HepG2 (cell line): ENCODE data around the gene VPS26B. TPM values are rescaled to one million over a fixed set of nuclear protein-coding genes. Genes with fewer than 3 reads are reported as not detected.
A peak's percentile ranks its signal among the peaks of the same experiment; 100 is the strongest.

ENCODE experiments used
- ATAC-seq: fragments of 200-7000 bp; cut with Tn5 transposase; 3 replicates; pipeline ENCODE4 v1.9.1; 2020; ENCODE audit warnings: mild to moderate bottlenecking, moderate library complexity
- BruUV-seq: library from RNA; stranded (reverse); fragments of 400-500 nt; replicated peaks from 2 replicates; lab custom pipeline; 2021; lab: Mats Ljungman, UMichigan
- CTCF ChIA-PET: fragments of 300-600 bp; formaldehyde crosslinking; extraction: SDS; loops from one replicate; lab custom pipeline; 2021; ENCODE audit warnings: low total read pairs, inconsistent platforms, low intra/inter-chr PET ratio; lab: Yijun Ruan, JAX
- POLR2A ChIA-PET: fragments of 350-600 bp; sonication (Branson Sonifier 250); formaldehyde crosslinking; loops from one replicate; lab custom pipeline; 2020; ENCODE audit warnings: antibody characterized with exemption, inconsistent platforms; lab: Yijun Ruan, JAX
- DNase-seq: peaks from one replicate; pipeline ENCODE4 v3.0.0-alpha.2; 2015; ENCODE audit warnings: low spot score
- FAIRE-seq: peaks from 3 replicates; lab custom pipeline; 2011; peaks lifted over from hg19 to GRCh38; lab: Jason Lieb, UNC
- H2AFZ ChIP-seq: one replicate; pipeline ENCODE4 v1.6.1; 2011; ENCODE audit warnings: low read length, inconsistent platforms
- H3K27ac ChIP-seq: fragments of 300-600 bp; 3 replicates; pipeline ENCODE4 v1.8.0; 2011; ENCODE audit warnings: mixed run types, mild to moderate bottlenecking, mixed read lengths, low read length, inconsistent platforms; ENCODE audit not compliant: insufficient read depth; ENCODE audit errors: extremely low read length
- H3K27me3 ChIP-seq, 2 experiments: fragments of 200-600 bp in 1 of 2; 2 replicates in 1 of 2; 3 replicates in 1 of 2; pipeline versions ENCODE4 v1.6.0 to v1.8.0; 2011; ENCODE audit warnings: low read length in 2 of 2, mild to moderate bottlenecking in 2 of 2, moderate library complexity in 2 of 2, inconsistent platforms in 1 of 2; ENCODE audit not compliant: insufficient read depth in 2 of 2, control insufficient read depth in 1 of 2
- H3K36me3 ChIP-seq, 2 experiments: fragments of 200-600 bp in 1 of 2; replicated peaks in 1 of 2; 2 replicates in 1 of 2; 3 replicates in 1 of 2; pipeline versions ENCODE4 v1.5.1 to v1.8.0; 2011; ENCODE audit warnings: low read length in 2 of 2, inconsistent platforms in 1 of 2; ENCODE audit not compliant: insufficient read depth in 2 of 2, control insufficient read depth in 1 of 2
- H3K4me1 ChIP-seq: 2 replicates; pipeline ENCODE4 v1.5.1; 2012; ENCODE audit warnings: low read length, inconsistent platforms; ENCODE audit not compliant: insufficient read depth
- H3K4me2 ChIP-seq: 2 replicates; pipeline ENCODE4 v1.6.0; 2011; ENCODE audit warnings: low read depth, low read length, inconsistent platforms
- H3K4me3 ChIP-seq, 3 experiments: fragments of 200-600 bp in 1 of 3; sonication (generic), shearing (Covaris generic) in 1 of 3; replicated peaks in 1 of 3; 2 replicates each; pipeline ENCODE4 v1.5.1; 2011 to 2016; ENCODE audit warnings: low read length in 3 of 3, inconsistent platforms in 2 of 3, low read depth in 2 of 3, mild to moderate bottlenecking in 2 of 3, control low read depth in 1 of 3, mixed read lengths in 1 of 3; ENCODE audit not compliant: insufficient read depth in 1 of 3
- H3K79me2 ChIP-seq: one replicate; pipeline ENCODE4 v1.6.1; 2011; ENCODE audit warnings: low read length, inconsistent platforms; ENCODE audit not compliant: insufficient read depth
- H3K9ac ChIP-seq: 2 replicates; pipeline ENCODE4 v1.6.0; 2011; ENCODE audit warnings: mild to moderate bottlenecking, low read depth, low read length, inconsistent platforms; ENCODE audit not compliant: insufficient read depth
- H3K9me3 ChIP-seq: 2 replicates; pipeline ENCODE4 v1.5.1; 2012; ENCODE audit warnings: mild to moderate bottlenecking, low read length
- H4K20me1 ChIP-seq: 2 replicates; pipeline ENCODE4 v1.6.0; 2011; ENCODE audit warnings: inconsistent platforms, mild to moderate bottlenecking, low read length, moderate library complexity; ENCODE audit not compliant: insufficient read depth
- HES4 ChIP-seq: sonication (generic); formaldehyde crosslinking; IDR thresholded peaks from 2 replicates; pipeline ENCODE4 v1.9.0; 2021; ENCODE audit warnings: mild to moderate bottlenecking, missing genetic modification reagents, borderline replicate concordance
- MIER3 ChIP-seq: IDR thresholded peaks from 2 replicates; pipeline ENCODE4 v1.6.1; 2016; ENCODE audit warnings: missing compliant biosample characterization, borderline replicate concordance
- NONO ChIP-seq, 2 experiments: fragments of 450-650 bp in 1 of 2; sonication (generic) in 1 of 2; formaldehyde crosslinking in 1 of 2; IDR thresholded peaks in 1 of 2; conservative IDR thresholded peaks in 1 of 2; 2 replicates each; pipeline versions ENCODE4 v1.6.1 to v1.8.0; 2017 to 2022; ENCODE audit warnings: mild to moderate bottlenecking in 1 of 2, missing genetic modification reagents in 1 of 2, moderate library complexity in 1 of 2
- PRPF4 ChIP-seq: fragments of 200-400 bp; formaldehyde crosslinking; IDR thresholded peaks from 2 replicates; pipeline ENCODE4 v1.6.1; 2016; ENCODE audit warnings: low read length, low read depth; ENCODE audit not compliant: poor library complexity, severe bottlenecking
- RAD21 ChIP-seq: fragments of 450-650 bp; formaldehyde crosslinking; IDR thresholded peaks from 2 replicates; pipeline ENCODE4 v1.5.0; 2020; ENCODE audit warnings: mild to moderate bottlenecking
- RELA ChIP-seq: sonication (generic); formaldehyde crosslinking; IDR thresholded peaks from 2 replicates; pipeline ENCODE4 v1.4.0; 2020; ENCODE audit warnings: missing genetic modification reagents
- SMAD1 ChIP-seq: sonication (generic); formaldehyde crosslinking; IDR thresholded peaks from 2 replicates; pipeline ENCODE4 v1.4.0; 2020; ENCODE audit warnings: missing genetic modification reagents, low read depth, mild to moderate bottlenecking, borderline replicate concordance
- ZIK1 ChIP-seq: sonication (generic); formaldehyde crosslinking; IDR thresholded peaks from 2 replicates; pipeline ENCODE4 v1.5.0; 2020; ENCODE audit warnings: mild to moderate bottlenecking, low read depth, missing genetic modification reagents, borderline replicate concordance
- ZNF670 ChIP-seq: sonication (generic); formaldehyde crosslinking; IDR thresholded peaks from 2 replicates; pipeline ENCODE4 v1.8.0; 2022; ENCODE audit warnings: mild to moderate bottlenecking, missing genetic modification reagents, borderline replicate concordance
- WGBS: methylation state at CpG from one replicate; pipeline ENCODE4 v1.1.6; 2017; ENCODE audit warnings: low lambda C conversion rate; 5-methylcytosine and 5-hydroxymethylcytosine counted together
- in situ Hi-C: cut with HindIII; loops from 2 replicates; pipeline ENCODE4 v1.10.0; 2017; ENCODE audit warnings: low pct_unique_long_range_greater_than_20kb; ENCODE audit not compliant: extremely low pct_ligation_motif_present
- intact Hi-C: fragments of 100-400 bp; cut with micrococcal nuclease; formaldehyde crosslinking; loops from one replicate; pipeline ENCODE4 v1.10.0; 2022; ENCODE audit not compliant: unreplicated experiment
- polyA plus RNA-seq, 8 experiments: library from polyadenylated mRNA; depleted of rRNA in 3 of 8; stranded (reverse) in 7 of 8; unstranded in 1 of 8; fragments of >200 nt; fragmentation: Illumina TruSeq in 4 of 8; extraction: Trizol in 4 of 8; gene quantifications; 2 replicates each; pipeline versions ENCODE4 v1.2.1 to v1.2.3, GENCODE V29; 2011 to 2016; ENCODE audit warnings: low read depth in 4 of 8, missing spikeins in 1 of 8, mixed read lengths in 1 of 8; ENCODE audit not compliant: insufficient read depth in 1 of 8
- total RNA-seq, 5 experiments: library from RNA; depleted of rRNA; stranded (reverse); fragments of >200 nt; fragmentation: Illumina TruSeq; extraction: Trizol; gene quantifications; 2 replicates each; pipeline ENCODE4 v1.2.3, GENCODE V29; 2016; ENCODE audit warnings: low read depth in 1 of 5
- TF ChIP-seq, protein P1 (sequence below): sonication (generic); formaldehyde crosslinking; IDR thresholded peaks from 2 replicates; pipeline ENCODE4 v1.4.0; 2020; ENCODE audit warnings: mild to moderate bottlenecking, missing genetic modification reagents
- TF ChIP-seq, protein P2 (sequence below): sonication (generic); formaldehyde crosslinking; IDR thresholded peaks from 2 replicates; pipeline ENCODE4 v1.5.0; 2020; ENCODE audit warnings: mild to moderate bottlenecking, missing genetic modification reagents
- TF ChIP-seq, protein P3 (sequence below): sonication (generic); formaldehyde crosslinking; IDR thresholded peaks from 2 replicates; pipeline ENCODE4 v1.8.1; 2023; ENCODE audit warnings: mild to moderate bottlenecking, missing genetic modification reagents

Gene VPS26B
- total and polyA plus RNA-seq, 2 of the 13 experiments (the other 11 are each of a cell fraction or from before 2014, with no cell fraction given) = 20.2 to 23.2 TPM

DNA sequence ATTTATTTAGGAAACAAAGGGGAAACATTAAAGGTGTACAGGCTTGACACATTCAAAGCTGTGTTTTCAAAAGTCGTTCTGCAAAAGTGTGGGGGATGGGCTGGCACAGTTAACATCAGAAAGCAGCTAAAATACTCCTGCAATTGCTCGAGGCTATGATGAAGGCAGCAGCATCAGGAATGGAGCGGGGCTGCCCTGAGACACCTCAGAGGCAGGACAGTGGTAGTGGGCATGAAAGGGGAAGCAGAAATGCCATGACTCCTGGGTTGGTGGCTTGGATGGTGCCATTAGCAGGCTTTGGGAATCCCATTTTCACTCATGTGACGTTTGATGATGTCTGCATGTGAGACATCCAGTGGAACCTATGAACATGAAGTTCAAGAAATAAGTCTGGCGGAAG lies 1.4 kb upstream of the VPS26B start:
- H3K4me1 ChIP-seq = peaks cover 43% of the 10 kb centered on the region
- TSS peak; percentile 57 for BruUV-seq
- peak overlapping the region; percentile 90 for H3K9ac ChIP-seq
- TF ChIP-seq HES4 (no peak), ZIK1 (CRISPR knock-in tag) (0 out of 2 replicates have a peak, but pooled peaks have one; percentile 2), RELA (no peak), NONO (IDR thresholded peaks at IDR 0.05) (no peak), NONO (CRISPR knock-in tag; conservative IDR thresholded peaks at IDR 0.05) (no peak), PRPF4 (peak; percentile 42)
- peak overlapping the region; percentile 75 to 95 (median 92) for H3K4me3 ChIP-seq
- H3K27me3 ChIP-seq = no peaks in the 10 kb centered on the region
- intact Hi-C loops (no loop called here), in situ Hi-C loops (no loop called here)
- no peak overlapping the region for H2AFZ ChIP-seq
- FAIRE-seq (no peak), DNase-seq (no peak), ATAC-seq (no peak)
- WGBS = 8% methylated on average over 5 of the region's 5 CpGs
- no peaks in the 10 kb centered on the region for H3K9me3 ChIP-seq
- H3K36me3 ChIP-seq = peaks cover 5 to 22% of the 10 kb centered on the region in 2 experiments
- H3K79me2 ChIP-seq = peaks cover 35% of the 10 kb centered on the region
- ChIA-PET POLR2A (interaction anchor here (1.0 to 3.2 kb wide), 7 partner anchors 10 to 31 kb away, joined by 3 to 24 read pairs (median 12); partner anchors contain the start of genes ACAD8 and THYN1), CTCF (no interaction called here)
- no peaks in the 10 kb centered on the region for H4K20me1 ChIP-seq
- H3K27ac ChIP-seq = peak overlapping the region; percentile 93
- H3K4me2 ChIP-seq = peak overlapping the region; percentile 97

DNA sequence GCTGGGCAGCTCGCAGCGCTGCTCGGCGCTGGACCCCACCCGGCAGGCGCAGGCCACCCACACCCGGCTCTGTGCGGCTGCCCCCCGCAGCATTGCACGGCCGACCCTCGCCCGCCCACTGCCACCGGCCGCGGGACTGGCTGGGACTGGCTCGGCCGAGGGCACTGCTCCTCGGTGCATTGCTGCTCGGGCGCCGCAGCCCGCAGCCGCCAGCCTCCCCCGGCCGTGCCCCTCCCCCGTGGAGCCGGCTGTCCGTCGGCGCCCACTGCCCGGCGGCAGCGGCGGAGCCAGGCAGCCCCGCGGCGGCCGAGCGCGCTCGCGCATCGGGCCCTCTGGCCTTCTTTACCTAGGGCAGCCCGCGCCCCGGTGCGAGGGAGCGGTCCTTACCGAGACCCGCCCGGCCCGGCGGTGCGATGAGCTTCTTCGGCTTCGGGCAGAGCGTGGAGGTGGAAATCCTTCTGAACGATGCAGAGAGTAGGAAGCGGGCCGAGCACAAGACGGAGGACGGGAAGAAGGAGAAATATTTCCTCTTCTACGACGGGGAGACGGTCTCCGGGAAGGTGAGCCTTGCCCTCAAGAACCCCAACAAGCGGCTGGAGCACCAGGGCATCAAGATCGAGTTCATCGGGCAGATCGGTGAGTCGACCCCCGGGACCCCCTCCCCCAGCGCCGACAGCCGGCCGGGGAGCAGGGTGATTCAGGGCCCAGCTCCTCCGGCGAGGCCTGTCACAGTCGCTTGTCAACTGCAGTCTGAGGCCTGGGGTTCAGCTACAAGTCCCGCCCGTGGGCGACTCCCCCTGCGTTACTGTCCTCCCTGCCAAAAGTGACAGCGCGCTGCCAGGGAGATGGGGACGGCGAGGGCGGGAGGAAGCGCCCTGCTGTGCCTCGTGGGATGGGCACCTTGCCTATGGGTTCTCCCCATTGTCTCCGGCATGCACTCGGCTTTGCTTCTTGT lies 516 bp downstream of the VPS26B start:
- Histone ChIP-seq H3K36me3 (peaks cover 2 to 8% of the 10 kb centered on the region in 2 experiments; a peak in 1 of 5 replicates), H3K9me3 (no peaks in the 10 kb centered on the region), H3K27me3 (no peaks in the 10 kb centered on the region), H3K79me2 (peaks cover 45% of the 10 kb centered on the region), H3K4me3 (peak overlapping the region; percentile 69 to 95 (median 92)), H2AFZ (peak overlapping the region; percentile 66), H3K9ac (peak overlapping the region; percentile 84), H3K4me2 (peak overlapping the region; percentile 97), H3K4me1 (peaks cover 43% of the 10 kb centered on the region), H4K20me1 (no peaks in the 10 kb centered on the region), H3K27ac (peak overlapping the region; percentile 93)
- peak; percentile 14 for DNase-seq
- ChIA-PET CTCF (no interaction called here), POLR2A (interaction anchor here (0.7 to 3.2 kb wide), 14 partner anchors 8 to 107 kb away, joined by 3 to 24 read pairs (median 4); partner anchors contain the start of genes ACAD8, GLB1L2 and THYN1)
- peak; percentile 72 for ATAC-seq
- FAIRE-seq = no peak
- BruUV-seq = no TSS peak
- intact Hi-C loops (loop anchor here (1.0 to 2.0 kb wide), 3 partner anchors 18 to 28 kb away; partner anchors contain the start of genes ACAD8 and THYN1), in situ Hi-C loops (no loop called here)
- 3% methylated on average over 8 of the region's 93 CpGs for WGBS
- TF ChIP-seq MIER3 (no peak), ZNF670 (CRISPR knock-in tag) (peak; percentile 60; the same call in 1 of the 2 replicates), SMAD1 (CRISPR knock-in tag) (0 out of 2 replicates have a peak, but pooled peaks have one; percentile 44), RAD21 (CRISPR knock-in tag) (peak; percentile 53)
- TF ChIP-seq, protein P1, sequence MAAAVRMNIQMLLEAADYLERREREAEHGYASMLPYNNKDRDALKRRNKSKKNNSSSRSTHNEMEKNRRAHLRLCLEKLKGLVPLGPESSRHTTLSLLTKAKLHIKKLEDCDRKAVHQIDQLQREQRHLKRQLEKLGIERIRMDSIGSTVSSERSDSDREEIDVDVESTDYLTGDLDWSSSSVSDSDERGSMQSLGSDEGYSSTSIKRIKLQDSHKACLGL (CRISPR knock-in tag) = peak; percentile 46
- TF ChIP-seq, protein P2, sequence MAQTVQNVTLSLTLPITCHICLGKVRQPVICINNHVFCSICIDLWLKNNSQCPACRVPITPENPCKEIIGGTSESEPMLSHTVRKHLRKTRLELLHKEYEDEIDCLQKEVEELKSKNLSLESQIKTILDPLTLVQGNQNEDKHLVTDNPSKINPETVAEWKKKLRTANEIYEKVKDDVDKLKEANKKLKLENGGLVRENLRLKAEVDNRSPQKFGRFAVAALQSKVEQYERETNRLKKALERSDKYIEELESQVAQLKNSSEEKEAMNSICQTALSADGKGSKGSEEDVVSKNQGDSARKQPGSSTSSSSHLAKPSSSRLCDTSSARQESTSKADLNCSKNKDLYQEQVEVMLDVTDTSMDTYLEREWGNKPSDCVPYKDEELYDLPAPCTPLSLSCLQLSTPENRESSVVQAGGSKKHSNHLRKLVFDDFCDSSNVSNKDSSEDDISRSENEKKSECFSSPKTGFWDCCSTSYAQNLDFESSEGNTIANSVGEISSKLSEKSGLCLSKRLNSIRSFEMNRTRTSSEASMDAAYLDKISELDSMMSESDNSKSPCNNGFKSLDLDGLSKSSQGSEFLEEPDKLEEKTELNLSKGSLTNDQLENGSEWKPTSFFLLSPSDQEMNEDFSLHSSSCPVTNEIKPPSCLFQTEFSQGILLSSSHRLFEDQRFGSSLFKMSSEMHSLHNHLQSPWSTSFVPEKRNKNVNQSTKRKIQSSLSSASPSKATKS (CRISPR knock-in tag) = no peak
- TF ChIP-seq, protein P3, sequence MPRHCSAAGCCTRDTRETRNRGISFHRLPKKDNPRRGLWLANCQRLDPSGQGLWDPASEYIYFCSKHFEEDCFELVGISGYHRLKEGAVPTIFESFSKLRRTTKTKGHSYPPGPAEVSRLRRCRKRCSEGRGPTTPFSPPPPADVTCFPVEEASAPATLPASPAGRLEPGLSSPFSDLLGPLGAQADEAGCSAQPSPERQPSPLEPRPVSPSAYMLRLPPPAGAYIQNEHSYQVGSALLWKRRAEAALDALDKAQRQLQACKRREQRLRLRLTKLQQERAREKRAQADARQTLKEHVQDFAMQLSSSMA (CRISPR knock-in tag) = no peak
